BE2C (cell line): ENCODE measurements around the gene CACNA1D.

Experiments used
- DNase-seq: peaks from one replicate; pipeline ENCODE4 v3.0.0-alpha.2; 2020
- H3K27me3 ChIP-seq: fragments of 250-450 bp; sonication (Bioruptor Pico); 2 replicates; pipeline ENCODE4 v1.5.1; 2020; ENCODE audit warnings: mild to moderate bottlenecking
- H3K36me3 ChIP-seq: fragments of 250-450 bp; sonication (Bioruptor Pico); 2 replicates; pipeline ENCODE4 v1.5.1; 2020; ENCODE audit warnings: mild to moderate bottlenecking
- H3K4me1 ChIP-seq: fragments of 250-450 bp; sonication (Bioruptor Pico); 2 replicates; pipeline ENCODE4 v1.5.1; 2020
- H3K4me3 ChIP-seq: 2 replicates; pipeline ENCODE4 v1.5.1; 2011; ENCODE audit warnings: low read depth, low read length
- H3K9me3 ChIP-seq: fragments of 250-450 bp; sonication (Bioruptor Pico); 2 replicates; pipeline ENCODE4 v1.5.1; 2020
- CTCF ChIP-seq: IDR thresholded peaks from 2 replicates; pipeline ENCODE4 v1.5.1; 2012; ENCODE audit warnings: mild to moderate bottlenecking, low read depth, low read length

Gene CACNA1D

GRCh38 chr3:53777468-53777867 lies 283.1 kb downstream of the CACNA1D start:
- no peaks in the 10 kb centered on the region for H3K4me1 ChIP-seq
- H3K9me3 ChIP-seq: no peaks in the 10 kb centered on the region
- no peaks in the 10 kb centered on the region for H3K27me3 ChIP-seq
- no peak for TF ChIP-seq CTCF
- no peak overlapping the region for H3K4me3 ChIP-seq
- no peak for DNase-seq
- no peaks in the 10 kb centered on the region for H3K36me3 ChIP-seq

- TF ChIP-seq CTCF: no peak
Observed at GRCh38 chr3:53778153-53778552, 283.7 kb downstream of the CACNA1D start.

GRCh38 chr3:53780171-53780570 lies 285.8 kb downstream of the CACNA1D start:
- no peak for DNase-seq
- TF ChIP-seq CTCF: no peak
- Histone ChIP-seq H3K4me3 (no peak overlapping the region), H3K9me3 (no peaks in the 10 kb centered on the region), H3K36me3 (no peaks in the 10 kb centered on the region), H3K27me3 (no peaks in the 10 kb centered on the region), H3K4me1 (no peaks in the 10 kb centered on the region)

More at GRCh38 chr3:53778153-53778552, 283.7 kb downstream of the CACNA1D start:
- no peak overlapping the region for H3K4me3 ChIP-seq
- no peaks in the 10 kb centered on the region for H3K9me3 ChIP-seq
- DNase-seq: no peak
- H3K36me3 ChIP-seq: no peaks in the 10 kb centered on the region
- H3K27me3 ChIP-seq: no peaks in the 10 kb centered on the region
- no peaks in the 10 kb centered on the region for H3K4me1 ChIP-seq

GRCh38 chr3:53780806-53781205 lies 286.4 kb downstream of the CACNA1D start:
- TF ChIP-seq CTCF: no peak
- Histone ChIP-seq H3K4me1 (no peaks in the 10 kb centered on the region), H3K9me3 (no peaks in the 10 kb centered on the region), H3K36me3 (no peaks in the 10 kb centered on the region), H3K27me3 (no peaks in the 10 kb centered on the region), H3K4me3 (no peak overlapping the region)
- no peak for DNase-seq

- Histone ChIP-seq H3K27me3 (no peaks in the 10 kb centered on the region), H3K4me1 (no peaks in the 10 kb centered on the region), H3K36me3 (no peaks in the 10 kb centered on the region), H3K9me3 (no peaks in the 10 kb centered on the region), H3K4me3 (no peak overlapping the region)
- DNase-seq: no peak
- TF ChIP-seq CTCF: no peak
Observed at GRCh38 chr3:53787016-53787415, 292.6 kb downstream of the CACNA1D start.

GRCh38 chr3:53788038-53788437 lies 293.6 kb downstream of the CACNA1D start:
- no peaks in the 10 kb centered on the region for H3K36me3 ChIP-seq
- H3K4me1 ChIP-seq: no peaks in the 10 kb centered on the region
- no peak for DNase-seq
- no peaks in the 10 kb centered on the region for H3K9me3 ChIP-seq
- no peak overlapping the region for H3K4me3 ChIP-seq
- no peak for TF ChIP-seq CTCF
- H3K27me3 ChIP-seq: no peaks in the 10 kb centered on the region
